Measurements from ENCODE around the gene PSMG2.

PSMG2 gene

GRCh38 chr18:12745095-12745795, 42.4 kb downstream of the PSMG2 start:
- no peak for DNase-seq (ENCODE audit: insufficient read length, low spot score)
- no peak for TF ChIP-seq CTCF (IDR thresholded peaks at IDR 0.05; ENCODE audit: insufficient read depth, missing control alignments)
- FAIRE-seq = no peak

- no peak for FAIRE-seq
- no peak for DNase-seq (ENCODE audit: insufficient read length, low spot score)
- no peak for TF ChIP-seq CTCF (IDR thresholded peaks at IDR 0.05; ENCODE audit: insufficient read depth, missing control alignments)
Observed at GRCh38 chr18:12747530-12748315, 44.9 kb downstream of the PSMG2 start.

- DNase-seq (ENCODE audit: insufficient read length, low spot score) = no peak
- no peak for TF ChIP-seq CTCF (IDR thresholded peaks at IDR 0.05; ENCODE audit: insufficient read depth, missing control alignments)
- FAIRE-seq = no peak
Observed at GRCh38 chr18:12748671-12749070, 45.8 kb downstream of the PSMG2 start.

GRCh38 chr18:12749121-12749520, 46.3 kb downstream of the PSMG2 start:
- TF ChIP-seq CTCF (IDR thresholded peaks at IDR 0.05; ENCODE audit: insufficient read depth, missing control alignments) = no peak
- FAIRE-seq (no peak), DNase-seq (ENCODE audit: insufficient read length, low spot score) (no peak)

GRCh38 chr18:12750076-12750714, 47.4 kb downstream of the PSMG2 start:
- no peak for FAIRE-seq
- DNase-seq (ENCODE audit: insufficient read length, low spot score) = no peak

GRCh38 chr18:12750715-12751502, 48.1 kb downstream of the PSMG2 start:
- FAIRE-seq (no peak), DNase-seq (ENCODE audit: insufficient read length, low spot score) (no peak)
- no peak for TF ChIP-seq CTCF (IDR thresholded peaks at IDR 0.05; ENCODE audit: insufficient read depth, missing control alignments)

More at GRCh38 chr18:12750076-12750714, 47.4 kb downstream of the PSMG2 start:
- TF ChIP-seq CTCF (IDR thresholded peaks at IDR 0.05; ENCODE audit: insufficient read depth, missing control alignments) = no peak

Measured in D721Med (cell line).